ENCODE measurements around the gene BMAL1. TPM values are rescaled to one million over a fixed set of nuclear protein-coding genes. Genes with fewer than 3 reads are reported as not detected.

The BMAL1 gene
- 104 TPM for total RNA-seq
- polyA plus RNA-seq, result 10 to 100 TPM; 16.3 to 21.3 (median 19.4) TPM

DNA sequence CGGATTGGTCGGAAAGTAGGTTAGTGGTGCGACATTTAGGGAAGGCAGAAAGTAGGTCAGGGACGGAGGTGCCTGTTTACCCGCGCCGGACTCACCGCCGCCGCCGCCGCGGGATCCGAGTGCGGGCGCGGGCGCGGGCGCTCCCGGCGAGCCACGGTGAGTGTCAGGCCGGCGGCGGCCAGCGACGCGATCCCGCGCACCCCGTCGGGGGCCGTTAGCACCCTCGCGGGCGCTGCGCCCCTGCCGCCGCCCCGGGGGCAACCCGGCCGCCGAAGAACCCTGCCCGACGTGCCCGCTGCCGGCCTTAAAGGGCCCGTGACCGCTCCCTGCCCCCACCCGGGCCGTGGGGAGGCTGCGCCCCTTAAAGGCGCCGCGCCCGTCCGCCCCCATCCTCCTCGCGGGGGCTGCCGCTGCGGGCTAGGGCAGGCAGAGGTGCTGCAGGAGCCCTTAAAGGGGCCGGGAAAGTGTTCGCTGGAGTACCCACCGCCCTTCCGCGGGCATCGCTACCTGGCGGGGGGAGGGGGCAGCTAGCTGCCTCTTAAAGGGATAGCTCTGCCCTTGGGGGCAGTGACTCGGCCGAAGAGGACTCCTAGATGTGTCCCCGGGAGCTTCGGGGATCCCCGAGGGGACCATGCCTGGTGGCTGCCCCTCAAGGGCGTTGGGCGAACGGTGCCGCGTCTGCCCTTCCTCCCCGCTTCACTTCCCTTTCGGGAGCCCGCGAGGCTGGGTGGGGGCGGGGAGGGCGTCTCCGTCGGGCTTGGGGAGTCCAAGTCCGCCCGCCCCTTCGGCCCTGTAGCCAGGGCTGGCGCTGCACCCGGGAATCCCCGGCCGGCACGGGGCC is at the start of gene BMAL1:
TSS of gene BMAL1 (plus strand) at position 23 of the 841 bp plus-strand sequence. CDS start 76,519 bp downstream, outside the sequence.
- peak in 2 of 3 donors; percentile 52 to 59 for DNase-seq
- Histone ChIP-seq H3K27ac (ENCODE audit: insufficient read depth, low read length, poor library complexity, severe bottlenecking) (peak within 1 kb of the TSS; percentile 82), H3K4me1 (ENCODE audit: control insufficient read depth, insufficient read depth, low read length, poor library complexity, severe bottlenecking) (peaks cover 52% of the 10 kb centered on the region), H3K27me3 (ENCODE audit: control insufficient read depth, insufficient read depth, low read length) (peaks cover 11% of the 10 kb centered on the region), H3K36me3 (ENCODE audit: control insufficient read depth, insufficient read depth, low read length) (no peaks in the 10 kb centered on the region), H3K4me3 (ENCODE audit: low read depth, low read length) (peak within 1 kb of the TSS; percentile 99), H3K9me3 (ENCODE audit: control insufficient read depth in 2 of 2, low read length in 2 of 2) (no peaks in the 10 kb centered on the region)
- peak; percentile 8 to 12 for ATAC-seq (ENCODE audit: low read depth in 2 of 2)
- Mint-ChIP-seq H3K9me3 (no peaks in the 10 kb centered on the region), H3K4me1 (peaks cover 41 to 53% (median 48%) of the 10 kb centered on the region in 4 donors), H3K4me3 (peak within 1 kb of the TSS; percentile 98 to 100 (median 99)), H3K27me3 (peaks cover 44% of the 10 kb centered on the region), H3K27ac (peak within 1 kb of the TSS; percentile 90 to 97 (median 92)), H3K36me3 (peaks cover 3% of the 10 kb centered on the region)

- no peaks in the 10 kb centered on the region for H3K36me3 Mint-ChIP-seq
- no peaks in the 10 kb centered on the region for H3K36me3 ChIP-seq (ENCODE audit: control insufficient read depth, insufficient read depth, low read length)
- H3K9me3 ChIP-seq (ENCODE audit: control insufficient read depth in 2 of 2, low read length in 2 of 2), result no peaks in the 10 kb centered on the region
- no peak overlapping the region for H3K4me3 ChIP-seq (ENCODE audit: low read depth, low read length)
- H3K27ac Mint-ChIP-seq, result no peak overlapping the region
- peak in 1 of 3 donors; percentile 27 for DNase-seq
- H3K9me3 Mint-ChIP-seq, result no peaks in the 10 kb centered on the region
- H3K4me3 Mint-ChIP-seq, result no peak overlapping the region
- H3K4me1 ChIP-seq (ENCODE audit: control insufficient read depth, insufficient read depth, low read length, poor library complexity, severe bottlenecking), result no peaks in the 10 kb centered on the region
- H3K4me1 Mint-ChIP-seq, result peaks cover 0 to 7% (median 0%) of the 10 kb centered on the region in 4 donors
- ATAC-seq (ENCODE audit: low read depth in 2 of 2), result peak; percentile 52 to 63
- peaks cover 10% of the 10 kb centered on the region for H3K27me3 Mint-ChIP-seq
- H3K27ac ChIP-seq (ENCODE audit: insufficient read depth, low read length, poor library complexity, severe bottlenecking), result no peak overlapping the region
- H3K27me3 ChIP-seq (ENCODE audit: control insufficient read depth, insufficient read depth, low read length), result peaks cover 10% of the 10 kb centered on the region
Measured at GRCh38 chr11:13228572-13228971, 49.0 kb upstream of the BMAL1 start.

DNA sequence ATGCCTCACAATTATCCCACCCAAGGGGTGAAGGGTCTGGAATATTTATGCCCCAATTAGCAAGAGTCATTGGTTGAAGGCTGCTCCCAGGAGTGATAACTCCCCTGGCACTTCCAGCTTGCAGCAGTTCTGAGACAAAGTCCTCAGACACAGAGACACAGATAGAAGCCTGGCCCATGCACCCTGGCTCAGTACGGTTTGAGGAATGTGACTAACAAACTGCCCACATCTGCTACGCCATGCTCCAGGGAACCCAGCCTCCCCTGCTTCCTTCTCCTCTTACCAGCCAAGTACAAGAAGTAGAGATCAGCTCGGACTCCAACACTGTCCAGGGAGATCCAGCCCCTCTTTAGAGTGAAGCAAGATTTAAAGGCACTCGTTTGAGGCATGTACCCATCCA is 48.5 kb upstream of the BMAL1 start:
- no peak overlapping the region for H3K4me3 Mint-ChIP-seq
- H3K4me3 ChIP-seq (ENCODE audit: low read depth, low read length), result no peak overlapping the region
- H3K9me3 Mint-ChIP-seq, result no peaks in the 10 kb centered on the region
- no peak overlapping the region for H3K27ac Mint-ChIP-seq
- H3K36me3 ChIP-seq (ENCODE audit: control insufficient read depth, insufficient read depth, low read length), result no peaks in the 10 kb centered on the region
- H3K27me3 ChIP-seq (ENCODE audit: control insufficient read depth, insufficient read depth, low read length), result peaks cover 10% of the 10 kb centered on the region
- peaks cover 0 to 7% (median 0%) of the 10 kb centered on the region in 4 donors for H3K4me1 Mint-ChIP-seq
- no peaks in the 10 kb centered on the region for H3K36me3 Mint-ChIP-seq
- ATAC-seq (ENCODE audit: low read depth in 2 of 2) (no peak), DNase-seq (no peak)
- H3K4me1 ChIP-seq (ENCODE audit: control insufficient read depth, insufficient read depth, low read length, poor library complexity, severe bottlenecking), result no peaks in the 10 kb centered on the region
- no peak overlapping the region for H3K27ac ChIP-seq (ENCODE audit: insufficient read depth, low read length, poor library complexity, severe bottlenecking)
- H3K27me3 Mint-ChIP-seq, result peaks cover 15% of the 10 kb centered on the region
- H3K9me3 ChIP-seq (ENCODE audit: control insufficient read depth in 2 of 2, low read length in 2 of 2), result no peaks in the 10 kb centered on the region

DNA sequence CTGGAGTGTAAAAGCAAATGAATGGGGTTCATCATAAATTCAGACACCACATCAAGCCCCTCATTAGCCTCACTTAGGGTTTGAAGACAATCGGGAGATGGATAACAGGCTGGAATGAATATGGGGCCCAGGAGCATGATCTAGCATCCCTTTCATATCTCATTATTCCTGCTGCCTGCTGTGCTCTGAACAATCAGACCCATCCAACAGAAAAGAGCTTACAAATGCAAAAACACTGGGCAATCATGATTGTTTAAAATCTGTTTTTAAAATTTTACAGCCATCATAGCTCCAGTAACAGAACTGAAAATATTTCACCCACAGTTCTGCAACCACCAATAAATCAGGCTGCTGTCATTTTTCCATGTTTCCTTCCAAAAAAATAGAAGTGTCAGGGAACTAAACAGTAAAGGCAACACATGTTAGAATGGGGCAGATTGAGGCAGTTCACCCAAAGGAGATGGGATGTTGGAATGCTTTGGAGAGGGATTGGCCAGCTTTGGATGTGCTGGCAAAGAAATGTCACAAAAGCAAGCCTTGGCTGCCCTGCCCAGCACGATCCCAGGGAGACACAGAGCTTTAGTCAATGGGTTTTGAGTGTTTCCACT is 47.8 kb upstream of the BMAL1 start:
- no peak overlapping the region for H3K4me3 Mint-ChIP-seq
- peaks cover 12% of the 10 kb centered on the region for H3K27me3 ChIP-seq (ENCODE audit: control insufficient read depth, insufficient read depth, low read length)
- no peak overlapping the region for H3K27ac ChIP-seq (ENCODE audit: insufficient read depth, low read length, poor library complexity, severe bottlenecking)
- no peaks in the 10 kb centered on the region for H3K9me3 ChIP-seq (ENCODE audit: control insufficient read depth in 2 of 2, low read length in 2 of 2)
- H3K4me1 Mint-ChIP-seq, result peaks cover 0 to 7% (median 0%) of the 10 kb centered on the region in 4 donors
- no peak overlapping the region for H3K4me3 ChIP-seq (ENCODE audit: low read depth, low read length)
- H3K4me1 ChIP-seq (ENCODE audit: control insufficient read depth, insufficient read depth, low read length, poor library complexity, severe bottlenecking), result no peaks in the 10 kb centered on the region
- H3K27ac Mint-ChIP-seq, result no peak overlapping the region
- H3K9me3 Mint-ChIP-seq, result no peaks in the 10 kb centered on the region
- H3K27me3 Mint-ChIP-seq, result peaks cover 22% of the 10 kb centered on the region
- no peaks in the 10 kb centered on the region for H3K36me3 Mint-ChIP-seq
- no peaks in the 10 kb centered on the region for H3K36me3 ChIP-seq (ENCODE audit: control insufficient read depth, insufficient read depth, low read length)
- DNase-seq (no peak), ATAC-seq (ENCODE audit: low read depth in 2 of 2) (no peak)

GRCh38 chr11:13233173-13233745 is 44.3 kb upstream of the BMAL1 start:
- no peak for DNase-seq
- Mint-ChIP-seq H3K4me3 (no peak overlapping the region), H3K27me3 (peaks cover 38% of the 10 kb centered on the region), H3K36me3 (no peaks in the 10 kb centered on the region), H3K27ac (no peak overlapping the region), H3K9me3 (peaks cover 0 to 3% (median 0%) of the 10 kb centered on the region in 7 donors), H3K4me1 (peaks cover 0 to 7% (median 0%) of the 10 kb centered on the region in 4 donors)
- Histone ChIP-seq H3K4me1 (ENCODE audit: control insufficient read depth, insufficient read depth, low read length, poor library complexity, severe bottlenecking) (no peaks in the 10 kb centered on the region), H3K27ac (ENCODE audit: insufficient read depth, low read length, poor library complexity, severe bottlenecking) (no peak overlapping the region), H3K36me3 (ENCODE audit: control insufficient read depth, insufficient read depth, low read length) (no peaks in the 10 kb centered on the region), H3K9me3 (ENCODE audit: control insufficient read depth in 2 of 2, low read length in 2 of 2) (no peaks in the 10 kb centered on the region), H3K4me3 (ENCODE audit: low read depth, low read length) (no peak overlapping the region), H3K27me3 (ENCODE audit: control insufficient read depth, insufficient read depth, low read length) (peaks cover 8% of the 10 kb centered on the region)
- no peak for ATAC-seq (ENCODE audit: low read depth in 2 of 2)

GRCh38 chr11:13235895-13236294 is 41.7 kb upstream of the BMAL1 start:
- no peak for DNase-seq
- H3K36me3 Mint-ChIP-seq, result no peaks in the 10 kb centered on the region

GRCh38 chr11:13236626-13237025 is 41.0 kb upstream of the BMAL1 start:
- peaks cover 38% of the 10 kb centered on the region for H3K27me3 Mint-ChIP-seq

More at GRCh38 chr11:13235895-13236294, 41.7 kb upstream of the BMAL1 start:
- no peak for ATAC-seq (ENCODE audit: low read depth in 2 of 2)
- Histone ChIP-seq H3K27me3 (ENCODE audit: control insufficient read depth, insufficient read depth, low read length) (peaks cover 8% of the 10 kb centered on the region), H3K9me3 (ENCODE audit: control insufficient read depth in 2 of 2, low read length in 2 of 2) (no peaks in the 10 kb centered on the region), H3K36me3 (ENCODE audit: control insufficient read depth, insufficient read depth, low read length) (no peaks in the 10 kb centered on the region), H3K4me1 (ENCODE audit: control insufficient read depth, insufficient read depth, low read length, poor library complexity, severe bottlenecking) (no peaks in the 10 kb centered on the region), H3K27ac (ENCODE audit: insufficient read depth, low read length, poor library complexity, severe bottlenecking) (no peak overlapping the region), H3K4me3 (ENCODE audit: low read depth, low read length) (no peak overlapping the region)
- H3K4me3 Mint-ChIP-seq, result no peak overlapping the region
- peaks cover 0 to 6% (median 0%) of the 10 kb centered on the region in 7 donors for H3K9me3 Mint-ChIP-seq
- H3K27me3 Mint-ChIP-seq, result peaks cover 38% of the 10 kb centered on the region
- no peak overlapping the region for H3K27ac Mint-ChIP-seq
- peaks cover 0 to 4% (median 1%) of the 10 kb centered on the region in 4 donors for H3K4me1 Mint-ChIP-seq

More at GRCh38 chr11:13236626-13237025, 41.0 kb upstream of the BMAL1 start:
- Histone ChIP-seq H3K36me3 (ENCODE audit: control insufficient read depth, insufficient read depth, low read length) (no peaks in the 10 kb centered on the region), H3K9me3 (ENCODE audit: control insufficient read depth in 2 of 2, low read length in 2 of 2) (no peaks in the 10 kb centered on the region), H3K27me3 (ENCODE audit: control insufficient read depth, insufficient read depth, low read length) (peaks cover 7% of the 10 kb centered on the region), H3K27ac (ENCODE audit: insufficient read depth, low read length, poor library complexity, severe bottlenecking) (no peak overlapping the region), H3K4me3 (ENCODE audit: low read depth, low read length) (no peak overlapping the region), H3K4me1 (ENCODE audit: control insufficient read depth, insufficient read depth, low read length, poor library complexity, severe bottlenecking) (no peaks in the 10 kb centered on the region)
- DNase-seq (no peak), ATAC-seq (ENCODE audit: low read depth in 2 of 2) (no peak)
- no peaks in the 10 kb centered on the region for H3K36me3 Mint-ChIP-seq
- peaks cover 0 to 6% (median 0%) of the 10 kb centered on the region in 7 donors for H3K9me3 Mint-ChIP-seq
- peaks cover 0 to 4% (median 1%) of the 10 kb centered on the region in 4 donors for H3K4me1 Mint-ChIP-seq
- H3K4me3 Mint-ChIP-seq, result no peak overlapping the region
- no peak overlapping the region for H3K27ac Mint-ChIP-seq
